ENCODE measurements around the gene MICAL3.

Gene MICAL3

GRCh38 chr22:17972385-17973191 is 51.8 kb downstream of the MICAL3 start:
- no peak for DNase-seq (ENCODE audit: low read depth in 2 of 2)

- no peak for DNase-seq (ENCODE audit: low read depth in 2 of 2)
These were observed 52.6 kb downstream of the MICAL3 start for GRCh38 chr22:17971711-17972110.

GRCh38 chr22:17970201-17970708 is 54.1 kb downstream of the MICAL3 start:
- no peak for DNase-seq (ENCODE audit: low read depth in 2 of 2)

- DNase-seq (ENCODE audit: low read depth in 2 of 2): no peak
These were observed 54.7 kb downstream of the MICAL3 start for GRCh38 chr22:17969701-17970113.

- no peak for DNase-seq (ENCODE audit: low read depth in 2 of 2)
These were observed 56.2 kb downstream of the MICAL3 start for GRCh38 chr22:17968126-17968525.

- no peak for DNase-seq (ENCODE audit: low read depth in 2 of 2)
These were observed 58.0 kb downstream of the MICAL3 start for GRCh38 chr22:17966403-17966717.

GRCh38 chr22:17965538-17966402 is 58.6 kb downstream of the MICAL3 start:
- no peak for DNase-seq (ENCODE audit: low read depth in 2 of 2)

GRCh38 chr22:17964643-17965042 is 59.7 kb downstream of the MICAL3 start:
- DNase-seq (ENCODE audit: low read depth in 2 of 2): no peak

GRCh38 chr22:17964156-17964555 is 60.2 kb downstream of the MICAL3 start:
- no peak for DNase-seq (ENCODE audit: low read depth in 2 of 2)

- no peak for DNase-seq (ENCODE audit: low read depth in 2 of 2)
These were observed 61.3 kb downstream of the MICAL3 start for GRCh38 chr22:17963015-17963414.

- no peak for DNase-seq (ENCODE audit: low read depth in 2 of 2)
These were observed 62.2 kb downstream of the MICAL3 start for GRCh38 chr22:17962168-17962567.

GRCh38 chr22:17961446-17961729 is 63.0 kb downstream of the MICAL3 start:
- DNase-seq (ENCODE audit: low read depth in 2 of 2): no peak

GRCh38 chr22:17960695-17961445 is 63.5 kb downstream of the MICAL3 start:
- no peak for DNase-seq (ENCODE audit: low read depth in 2 of 2)

- no peak for DNase-seq (ENCODE audit: low read depth in 2 of 2)
These were observed 64.3 kb downstream of the MICAL3 start for GRCh38 chr22:17960011-17960410.

GRCh38 chr22:17958166-17958565 is 66.2 kb downstream of the MICAL3 start:
- no peak for DNase-seq (ENCODE audit: low read depth in 2 of 2)

GRCh38 chr22:17957693-17958092 is 66.7 kb downstream of the MICAL3 start:
- DNase-seq (ENCODE audit: low read depth in 2 of 2): no peak

GRCh38 chr22:17957204-17957603 is 67.2 kb downstream of the MICAL3 start:
- no peak for DNase-seq (ENCODE audit: low read depth in 2 of 2)

- no peak for DNase-seq (ENCODE audit: low read depth in 2 of 2)
These were observed 67.7 kb downstream of the MICAL3 start for GRCh38 chr22:17956630-17957029.

- no peak for DNase-seq (ENCODE audit: low read depth in 2 of 2)
These were observed 68.6 kb downstream of the MICAL3 start for GRCh38 chr22:17955590-17956379.

GRCh38 chr22:17954860-17955587 is 69.3 kb downstream of the MICAL3 start:
- DNase-seq (ENCODE audit: low read depth in 2 of 2): no peak
